ENCODE results near the gene ADAMTS13.

DNA sequence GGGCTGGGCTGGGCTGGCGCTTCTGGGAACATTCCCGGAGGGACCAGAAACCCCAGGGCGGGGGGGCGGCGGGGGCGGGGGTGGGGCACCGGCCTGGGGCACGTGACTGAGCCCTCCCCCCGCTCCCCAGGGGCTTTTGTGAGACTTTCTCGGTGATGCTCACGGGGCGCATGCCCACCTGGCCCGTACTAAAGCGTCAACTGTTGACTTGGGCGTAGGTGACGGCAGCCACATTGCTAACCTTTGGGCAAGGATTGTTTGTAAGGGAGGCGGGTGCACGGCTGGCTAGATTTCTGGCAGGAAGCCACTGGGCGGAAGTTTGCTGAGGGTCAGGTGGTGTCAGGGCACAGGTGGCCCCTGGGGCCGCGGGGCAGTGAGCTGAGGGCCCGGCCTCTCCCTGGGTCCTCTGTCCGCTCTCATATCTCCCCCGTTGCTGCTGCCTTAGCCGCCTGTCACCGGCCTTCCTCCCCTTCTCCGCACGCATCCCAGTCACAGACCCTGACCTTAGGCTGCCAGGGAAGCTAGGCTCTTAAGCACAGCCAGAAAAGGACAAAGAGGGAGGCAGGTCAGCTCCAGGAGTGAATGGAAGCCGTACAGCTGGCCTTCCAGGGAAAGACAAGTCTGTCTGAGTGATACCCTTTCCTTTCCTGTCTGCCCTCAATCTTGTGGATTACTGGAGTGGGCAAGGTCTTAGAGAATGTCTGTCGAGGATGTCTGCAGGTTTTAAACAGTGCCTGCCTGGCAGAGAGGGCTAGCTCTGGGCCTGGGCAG is 38.4 kb downstream of the ADAMTS13 start:
- no peak for TF ChIP-seq EP300 (IDR thresholded peaks at IDR 0.05; ENCODE audit: low read depth)
- TF ChIP-seq, protein P1, sequence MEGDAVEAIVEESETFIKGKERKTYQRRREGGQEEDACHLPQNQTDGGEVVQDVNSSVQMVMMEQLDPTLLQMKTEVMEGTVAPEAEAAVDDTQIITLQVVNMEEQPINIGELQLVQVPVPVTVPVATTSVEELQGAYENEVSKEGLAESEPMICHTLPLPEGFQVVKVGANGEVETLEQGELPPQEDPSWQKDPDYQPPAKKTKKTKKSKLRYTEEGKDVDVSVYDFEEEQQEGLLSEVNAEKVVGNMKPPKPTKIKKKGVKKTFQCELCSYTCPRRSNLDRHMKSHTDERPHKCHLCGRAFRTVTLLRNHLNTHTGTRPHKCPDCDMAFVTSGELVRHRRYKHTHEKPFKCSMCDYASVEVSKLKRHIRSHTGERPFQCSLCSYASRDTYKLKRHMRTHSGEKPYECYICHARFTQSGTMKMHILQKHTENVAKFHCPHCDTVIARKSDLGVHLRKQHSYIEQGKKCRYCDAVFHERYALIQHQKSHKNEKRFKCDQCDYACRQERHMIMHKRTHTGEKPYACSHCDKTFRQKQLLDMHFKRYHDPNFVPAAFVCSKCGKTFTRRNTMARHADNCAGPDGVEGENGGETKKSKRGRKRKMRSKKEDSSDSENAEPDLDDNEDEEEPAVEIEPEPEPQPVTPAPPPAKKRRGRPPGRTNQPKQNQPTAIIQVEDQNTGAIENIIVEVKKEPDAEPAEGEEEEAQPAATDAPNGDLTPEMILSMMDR (IDR thresholded peaks at IDR 0.05), result no peak
- peak; percentile 42 for TF ChIP-seq POLR2A (IDR thresholded peaks at IDR 0.05)
- peak in 2 of 3 donors; percentile 29 to 51 for TF ChIP-seq POLR2AphosphoS5 (IDR thresholded peaks at IDR 0.05)

Measured in transverse colon (tissue), 4 donors.